SK-N-SH (cell line): Measurements from ENCODE around the gene DHPS. TPM values are rescaled to one million over a fixed set of nuclear protein-coding genes. Genes with fewer than 3 reads are reported as not detected.

Experiments
- CTCF ChIA-PET: fragments of 300-600, 350-600 bp; formaldehyde crosslinking; extraction: SDS; loops from one replicate; lab custom pipeline; 2021; lab: Yijun Ruan, JAX
- POLR2A ChIA-PET: fragments of 350-600 bp; sonication (Branson Sonifier 250); formaldehyde crosslinking; extraction: SDS; loops from one replicate; lab custom pipeline; 2020; ENCODE audit warnings: antibody characterized with exemption, inconsistent platforms; lab: Yijun Ruan, JAX
- DNase-seq: peaks from one replicate; pipeline ENCODE4 v3.0.0; 2012
- H2AFZ ChIP-seq: fragments of 200-600 bp; sonication (generic); 2 replicates; pipeline ENCODE4 v1.8.1; 2016; ENCODE audit warnings: antibody characterized with exemption, mild to moderate bottlenecking, low read depth
- H3F3A ChIP-seq: fragments of 200-600 bp; sonication (generic); replicated peaks from 2 replicates; pipeline ENCODE3; 2016; ENCODE audit warnings: antibody characterized with exemption, mild to moderate bottlenecking; ENCODE audit not compliant: insufficient read depth
- H3K27ac ChIP-seq, 2 experiments: fragments of 200-500 bp in 1 of 2; fragments of 200-600 bp in 1 of 2; sonication (Bioruptor generic) in 1 of 2; sonication (generic), shearing (Covaris generic) in 1 of 2; 2 replicates each; pipeline versions ENCODE4 v1.5.1 to v1.6.1; 2014 to 2016; ENCODE audit warnings: low read depth in 2 of 2, inconsistent platforms in 1 of 2, low read length in 1 of 2, mild to moderate bottlenecking in 1 of 2, mixed read lengths in 1 of 2
- H3K27me3 ChIP-seq: fragments of 200-600 bp; sonication (generic), shearing (Covaris generic); 2 replicates; pipeline ENCODE4 v1.6.1; 2016; ENCODE audit warnings: mixed run types; ENCODE audit not compliant: insufficient read depth
- H3K36me3 ChIP-seq, 2 experiments: fragments of 200-500 bp in 1 of 2; fragments of 200-600 bp in 1 of 2; sonication (Bioruptor generic) in 1 of 2; sonication (generic) in 1 of 2; replicated peaks in 1 of 2; 2 replicates each; pipeline versions ENCODE3 to v1.5.1; 2014 to 2016; ENCODE audit warnings: low read length in 1 of 2, mild to moderate bottlenecking in 1 of 2; ENCODE audit not compliant: insufficient read depth in 2 of 2, control insufficient read depth in 1 of 2
- H3K4me1 ChIP-seq, 2 experiments: fragments of 200-500 bp in 1 of 2; fragments of 200-600 bp in 1 of 2; sonication (Bioruptor generic) in 1 of 2; sonication (generic), shearing (Covaris generic) in 1 of 2; 2 replicates each; pipeline versions ENCODE4 v1.5.1 to v1.6.1; 2014 to 2016; ENCODE audit warnings: low read depth in 1 of 2, low read length in 1 of 2, mixed run types in 1 of 2; ENCODE audit not compliant: insufficient read depth in 2 of 2, control insufficient read depth in 1 of 2
- H3K4me2 ChIP-seq: fragments of 200-600 bp; sonication (generic), shearing (Covaris generic); 2 replicates; pipeline ENCODE4 v1.6.1; 2017; ENCODE audit warnings: mixed run types
- H3K4me3 ChIP-seq, 2 experiments: fragments of 200-500 bp in 1 of 2; fragments of 200-600 bp in 1 of 2; sonication (Bioruptor generic) in 1 of 2; sonication (generic), shearing (Covaris generic) in 1 of 2; 2 replicates each; pipeline versions ENCODE4 v1.5.1 to v1.8.1; 2014 to 2016; ENCODE audit warnings: low read depth in 2 of 2, inconsistent platforms in 1 of 2, low read length in 1 of 2, mild to moderate bottlenecking in 1 of 2, mixed read lengths in 1 of 2, moderate library complexity in 1 of 2
- H3K79me2 ChIP-seq: fragments of 200-600 bp; sonication (generic); 2 replicates; pipeline ENCODE4 v1.8.1; 2017; ENCODE audit warnings: mild to moderate bottlenecking; ENCODE audit not compliant: insufficient read depth
- H3K9ac ChIP-seq: fragments of 200-600 bp; sonication (generic); 2 replicates; pipeline ENCODE4 v1.6.1; 2017; ENCODE audit warnings: mixed run types
- H3K9me2 ChIP-seq: fragments of 200-600 bp; sonication (generic); 2 replicates; pipeline ENCODE4 v1.6.1; 2017; ENCODE audit warnings: mixed run types
- H3K9me3 ChIP-seq: fragments of 200-600 bp; sonication (generic); 2 replicates; pipeline ENCODE4 v1.6.1; 2017; ENCODE audit warnings: mixed run types, mild to moderate bottlenecking, moderate library complexity
- H4K20me1 ChIP-seq: fragments of 200-600 bp; sonication (generic); 2 replicates; pipeline ENCODE4 v1.6.1; 2017; ENCODE audit warnings: mild to moderate bottlenecking, mixed run types; ENCODE audit not compliant: insufficient read depth
- NFIC ChIP-seq: IDR thresholded peaks from 2 replicates; pipeline ENCODE4 v1.4.0; 2012; ENCODE audit warnings: borderline replicate concordance
- POLR2AphosphoS5 ChIP-seq: IDR thresholded peaks from 2 replicates; pipeline ENCODE4 v1.6.1; 2012; ENCODE audit warnings: low read depth, low read length
- REST ChIP-seq: IDR thresholded peaks from 2 replicates; pipeline ENCODE4 v1.6.1; 2012; ENCODE audit warnings: mild to moderate bottlenecking, low read depth, low read length, moderate library complexity
- SIN3A ChIP-seq: IDR thresholded peaks from 2 replicates; pipeline ENCODE4 v1.6.1; 2012; ENCODE audit warnings: low read depth, mild to moderate bottlenecking, low read length, moderate library complexity, borderline replicate concordance
- USF1 ChIP-seq: IDR thresholded peaks from 2 replicates; pipeline ENCODE4 v1.4.0; 2012; ENCODE audit warnings: low read depth, borderline replicate concordance
- YY1 ChIP-seq: IDR thresholded peaks from 2 replicates; pipeline ENCODE4 v1.4.0; 2012; ENCODE audit warnings: low read depth, mild to moderate bottlenecking
- ZBTB33 ChIP-seq: IDR thresholded peaks from 2 replicates; pipeline ENCODE4 v1.4.0; 2012; ENCODE audit warnings: low read depth, borderline replicate concordance
- WGBS: methylation state at CpG from one replicate; pipeline ENCODE4 v1.1.6; 2017; ENCODE audit warnings: low lambda C conversion rate; 5-methylcytosine and 5-hydroxymethylcytosine counted together
- polyA plus RNA-seq, 3 experiments: library from polyadenylated mRNA; depleted of rRNA; stranded (reverse); fragments of >200 nt; gene quantifications; 2 replicates each; pipeline ENCODE4 v1.2.3, GENCODE V29; 2012

The DHPS gene
- polyA plus RNA-seq, 1 of the 3 experiments (the other 2 are of a cell fraction) = 179 TPM

GRCh38 chr19:12708641-12709040 is 27.0 kb upstream of the DHPS start (continued):
- TF ChIP-seq ZBTB33 = no peak

- no peaks in the 10 kb centered on the region for H3K4me1 ChIP-seq
- no peaks in the 10 kb centered on the region for H3K9me3 ChIP-seq
- no peak overlapping the region for H3K4me2 ChIP-seq
- peaks cover 45 to 61% of the 10 kb centered on the region in 2 experiments for H3K36me3 ChIP-seq
- POLR2A ChIA-PET = no interaction called here
- no peaks in the 10 kb centered on the region for H4K20me1 ChIP-seq
- no peaks in the 10 kb centered on the region for H3K27me3 ChIP-seq
- H3K9me2 ChIP-seq = no peaks in the 10 kb centered on the region
- no peak overlapping the region for H2AFZ ChIP-seq
- TF ChIP-seq NFIC (no peak), POLR2AphosphoS5 (0 out of 2 replicates have a peak, but pooled peaks have one; percentile 7)
- TF ChIP-seq, all 33 proteins: peak for 1
- Histone ChIP-seq H3K4me3 (no peak overlapping the region), H3K79me2 (peaks cover 4% of the 10 kb centered on the region; the same call in 1 of the 2 replicates), H3K27ac (no peak overlapping the region), H3K9ac (no peak overlapping the region), H3F3A (peaks cover 15% of the 10 kb centered on the region)
- CTCF ChIA-PET = interaction anchor here (1.4 to 1.6 kb wide), 3 partner anchors 20 to 90 kb away, joined by 4 read pairs; no protein-coding TSS in a partner anchor
- WGBS = 95% methylated on average over 3 of the region's 13 CpGs
- no peak for DNase-seq
These were observed 24.6 kb upstream of the DHPS start for GRCh38 chr19:12706332-12706718.

- CTCF ChIA-PET = interaction anchor here (1.2 to 1.6 kb wide), 4 partner anchors 20 to 90 kb away, joined by 4 read pairs; no protein-coding TSS in a partner anchor
These were observed 24.1 kb upstream of the DHPS start for GRCh38 chr19:12705654-12706331.

More at GRCh38 chr19:12705654-12706331, 24.1 kb upstream of the DHPS start:
- TF ChIP-seq YY1 = no peak
- no peak for TF ChIP-seq USF1
- TF ChIP-seq SIN3A = no peak
- TF ChIP-seq REST = no peak
- TF ChIP-seq, all 33 proteins: peak for 0
- 93% methylated on average over 17 of the region's 29 CpGs for WGBS
- DNase-seq = no peak
- Histone ChIP-seq H3K36me3 (peaks cover 45 to 64% of the 10 kb centered on the region in 2 experiments), H3K9me2 (no peaks in the 10 kb centered on the region), H3K4me1 (no peaks in the 10 kb centered on the region), H3K4me3 (no peak overlapping the region), H2AFZ (no peak overlapping the region), H3K27ac (no peak overlapping the region), H3K9ac (no peak overlapping the region), H3F3A (peaks cover 15% of the 10 kb centered on the region), H3K27me3 (no peaks in the 10 kb centered on the region), H3K79me2 (peaks cover 4% of the 10 kb centered on the region; the same call in 1 of the 2 replicates), H4K20me1 (no peaks in the 10 kb centered on the region), H3K4me2 (no peak overlapping the region), H3K9me3 (no peaks in the 10 kb centered on the region)
- POLR2A ChIA-PET = no interaction called here
